HepG2 (cell line): Measurements from ENCODE around the gene CYP27A1. TPM values are rescaled to one million over a fixed set of nuclear protein-coding genes. Genes with fewer than 3 reads are reported as not detected.
A peak's percentile ranks its signal among the peaks of the same experiment; 100 is the strongest.

ENCODE experiments used
- ATF6 ChIP-seq: sonication (generic); formaldehyde crosslinking; conservative IDR thresholded peaks from 2 replicates; pipeline ENCODE4 v1.4.0; 2020; ENCODE audit warnings: missing genetic modification reagents
- CCAR2 ChIP-seq: fragments of 200-400 bp; formaldehyde crosslinking; optimal IDR thresholded peaks from 2 replicates; pipeline ENCODE3; 2018; ENCODE audit warnings: low read depth, mild to moderate bottlenecking, low read length, moderate library complexity
- CEBPB ChIP-seq: IDR thresholded peaks from 2 replicates; pipeline ENCODE4 v1.6.1; 2011; ENCODE audit warnings: low read depth, low read length, improper control_type of control experiment, borderline replicate concordance
- ETV6 ChIP-seq: sonication (generic); formaldehyde crosslinking; conservative IDR thresholded peaks from 2 replicates; pipeline ENCODE4 v1.4.0; 2020; ENCODE audit warnings: missing genetic modification reagents
- FIP1L1 ChIP-seq: fragments of 200-400 bp; formaldehyde crosslinking; IDR thresholded peaks from 2 replicates; pipeline ENCODE4 v1.6.1; 2018; ENCODE audit warnings: low read depth, mild to moderate bottlenecking, low read length, moderate library complexity, borderline replicate concordance; ENCODE audit not compliant: insufficient read depth
- HNRNPH1 ChIP-seq: fragments of 200-400 bp; formaldehyde crosslinking; optimal IDR thresholded peaks from 2 replicates; pipeline ENCODE3; 2017; ENCODE audit warnings: mild to moderate bottlenecking, low read depth, low read length
- PLSCR1 ChIP-seq: sonication (generic); formaldehyde crosslinking; IDR thresholded peaks from 2 replicates; pipeline ENCODE4 v1.5.0; 2020; ENCODE audit warnings: missing genetic modification reagents, mild to moderate bottlenecking, borderline replicate concordance
- RORA ChIP-seq: sonication (generic); formaldehyde crosslinking; IDR thresholded peaks from 2 replicates; pipeline ENCODE4 v1.5.0; 2020; ENCODE audit warnings: mild to moderate bottlenecking, missing genetic modification reagents, moderate library complexity
- SMAD1 ChIP-seq: sonication (generic); formaldehyde crosslinking; IDR thresholded peaks from 2 replicates; pipeline ENCODE4 v1.4.0; 2020; ENCODE audit warnings: missing genetic modification reagents, low read depth, mild to moderate bottlenecking, borderline replicate concordance
- SMAD9 ChIP-seq: sonication (generic); formaldehyde crosslinking; IDR thresholded peaks from 2 replicates; pipeline ENCODE4 v1.5.1; 2020; ENCODE audit warnings: mild to moderate bottlenecking, missing genetic modification reagents
- SNAI1 ChIP-seq: sonication (generic); formaldehyde crosslinking; IDR thresholded peaks from 2 replicates; pipeline ENCODE4 v1.5.0; 2020; ENCODE audit warnings: mild to moderate bottlenecking, missing genetic modification reagents, borderline replicate concordance
- SRY ChIP-seq: sonication (generic); formaldehyde crosslinking; IDR thresholded peaks from 2 replicates; pipeline ENCODE4 v1.8.0; 2022; ENCODE audit warnings: mild to moderate bottlenecking, missing genetic modification reagents
- TAF15 ChIP-seq: fragments of 200-400 bp; formaldehyde crosslinking; IDR thresholded peaks from one replicate; pipeline ENCODE4 v1.6.1; 2018; ENCODE audit warnings: mild to moderate bottlenecking, low read depth, low read length; ENCODE audit not compliant: poor library complexity, severe bottlenecking
- ZFP1 ChIP-seq: IDR thresholded peaks from 2 replicates; pipeline ENCODE4 v1.6.1; 2016
- ZNF367 ChIP-seq: sonication (generic); formaldehyde crosslinking; IDR thresholded peaks from 2 replicates; pipeline ENCODE4 v1.4.0; 2020; ENCODE audit warnings: missing genetic modification reagents, borderline replicate concordance
- ZNF460 ChIP-seq: sonication (generic); formaldehyde crosslinking; IDR thresholded peaks from 2 replicates; pipeline ENCODE4 v1.5.1; 2020; ENCODE audit warnings: missing genetic modification reagents, mild to moderate bottlenecking, borderline replicate concordance
- ZNF629 ChIP-seq: sonication (generic); formaldehyde crosslinking; conservative IDR thresholded peaks from 2 replicates; pipeline ENCODE4 v1.5.0; 2020; ENCODE audit warnings: missing genetic modification reagents
- ZNF678 ChIP-seq: sonication (generic); formaldehyde crosslinking; IDR thresholded peaks from 2 replicates; pipeline ENCODE4 v1.4.0; 2020; ENCODE audit warnings: mild to moderate bottlenecking, missing genetic modification reagents
- polyA plus RNA-seq, 8 experiments: library from polyadenylated mRNA; depleted of rRNA in 3 of 8; stranded (reverse) in 7 of 8; unstranded in 1 of 8; fragments of >200 nt; fragmentation: Illumina TruSeq in 4 of 8; extraction: Trizol in 4 of 8; gene quantifications; 2 replicates each; pipeline versions ENCODE4 v1.2.1 to v1.2.3, GENCODE V29; 2011 to 2016; ENCODE audit warnings: low read depth in 4 of 8, missing spikeins in 1 of 8, mixed read lengths in 1 of 8; ENCODE audit not compliant: insufficient read depth in 1 of 8
- total RNA-seq, 5 experiments: library from RNA; depleted of rRNA; stranded (reverse); fragments of >200 nt; fragmentation: Illumina TruSeq; extraction: Trizol; gene quantifications; 2 replicates each; pipeline ENCODE4 v1.2.3, GENCODE V29; 2016; ENCODE audit warnings: low read depth in 1 of 5
- TF ChIP-seq, protein P1 (sequence below): conservative IDR thresholded peaks from 2 replicates; pipeline ENCODE4 v1.6.1; 2018; ENCODE audit warnings: missing genetic modification reagents
- TF ChIP-seq, protein P2 (sequence below): sonication (generic); formaldehyde crosslinking; IDR thresholded peaks from 2 replicates; pipeline ENCODE4 v1.5.0; 2020; ENCODE audit warnings: mild to moderate bottlenecking, missing genetic modification reagents
- TF ChIP-seq, protein P3 (sequence below): sonication (generic); formaldehyde crosslinking; conservative IDR thresholded peaks from 2 replicates; pipeline ENCODE4 v1.5.0; 2020; ENCODE audit warnings: missing genetic modification reagents

The CYP27A1 gene
- total and polyA plus RNA-seq, 2 of the 13 experiments (the other 11 are each of a cell fraction or from before 2014, with no cell fraction given): 157 to 266 TPM

GRCh38 chr2:218781691-218782527 lies at the start of gene CYP27A1 (continued):
- peak; percentile 90; the same call in 1 of the 2 replicates for TF ChIP-seq PLSCR1 (CRISPR knock-in tag)
- TF ChIP-seq ETV6 (CRISPR knock-in tag): peak; percentile 92
- peak; percentile 92; the same call in 1 of the 2 replicates for TF ChIP-seq SMAD1 (CRISPR knock-in tag)
- TF ChIP-seq FIP1L1: 0 out of 2 replicates have a peak, but pooled peaks have one; percentile 54
- TF ChIP-seq TAF15: no peak
- TF ChIP-seq, protein P1, sequence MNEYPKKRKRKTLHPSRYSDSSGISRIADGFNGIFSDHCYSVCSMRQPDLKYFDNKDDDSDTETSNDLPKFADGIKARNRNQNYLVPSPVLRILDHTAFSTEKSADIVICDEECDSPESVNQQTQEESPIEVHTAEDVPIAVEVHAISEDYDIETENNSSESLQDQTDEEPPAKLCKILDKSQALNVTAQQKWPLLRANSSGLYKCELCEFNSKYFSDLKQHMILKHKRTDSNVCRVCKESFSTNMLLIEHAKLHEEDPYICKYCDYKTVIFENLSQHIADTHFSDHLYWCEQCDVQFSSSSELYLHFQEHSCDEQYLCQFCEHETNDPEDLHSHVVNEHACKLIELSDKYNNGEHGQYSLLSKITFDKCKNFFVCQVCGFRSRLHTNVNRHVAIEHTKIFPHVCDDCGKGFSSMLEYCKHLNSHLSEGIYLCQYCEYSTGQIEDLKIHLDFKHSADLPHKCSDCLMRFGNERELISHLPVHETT (CRISPR knock-in tag): peak; percentile 69
- no peak for TF ChIP-seq ATF6 (CRISPR knock-in tag)
- peak; percentile 91 for TF ChIP-seq SRY (CRISPR knock-in tag)
- no peak for TF ChIP-seq CCAR2
- no peak for TF ChIP-seq ZNF367
- TF ChIP-seq SNAI1: peak; percentile 31; the same call in 1 of the 2 replicates
- no peak for TF ChIP-seq SMAD9 (CRISPR knock-in tag)
- TF ChIP-seq, protein P2, sequence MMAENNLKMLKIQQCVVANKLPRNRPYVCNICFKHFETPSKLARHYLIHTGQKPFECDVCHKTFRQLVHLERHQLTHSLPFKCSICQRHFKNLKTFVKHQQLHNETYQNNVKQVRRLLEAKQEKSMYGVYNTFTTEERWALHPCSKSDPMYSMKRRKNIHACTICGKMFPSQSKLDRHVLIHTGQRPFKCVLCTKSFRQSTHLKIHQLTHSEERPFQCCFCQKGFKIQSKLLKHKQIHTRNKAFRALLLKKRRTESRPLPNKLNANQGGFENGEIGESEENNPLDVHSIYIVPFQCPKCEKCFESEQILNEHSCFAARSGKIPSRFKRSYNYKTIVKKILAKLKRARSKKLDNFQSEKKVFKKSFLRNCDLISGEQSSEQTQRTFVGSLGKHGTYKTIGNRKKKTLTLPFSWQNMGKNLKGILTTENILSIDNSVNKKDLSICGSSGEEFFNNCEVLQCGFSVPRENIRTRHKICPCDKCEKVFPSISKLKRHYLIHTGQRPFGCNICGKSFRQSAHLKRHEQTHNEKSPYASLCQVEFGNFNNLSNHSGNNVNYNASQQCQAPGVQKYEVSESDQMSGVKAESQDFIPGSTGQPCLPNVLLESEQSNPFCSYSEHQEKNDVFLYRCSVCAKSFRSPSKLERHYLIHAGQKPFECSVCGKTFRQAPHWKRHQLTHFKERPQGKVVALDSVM: peak; percentile 59; the same call in 1 of the 2 replicates
- TF ChIP-seq ZFP1 (CRISPR knock-in tag): peak; percentile 42; the same call in 1 of the 2 replicates
- no peak; the same call in 1 of the 2 replicates for TF ChIP-seq RORA
- TF ChIP-seq ZNF678 (CRISPR knock-in tag): 0 out of 2 replicates have a peak, but pooled peaks have one; percentile 80
- TF ChIP-seq ZNF460: peak; percentile 63; the same call in 1 of the 2 replicates
- TF ChIP-seq CEBPB: no peak
- TF ChIP-seq, protein P3, sequence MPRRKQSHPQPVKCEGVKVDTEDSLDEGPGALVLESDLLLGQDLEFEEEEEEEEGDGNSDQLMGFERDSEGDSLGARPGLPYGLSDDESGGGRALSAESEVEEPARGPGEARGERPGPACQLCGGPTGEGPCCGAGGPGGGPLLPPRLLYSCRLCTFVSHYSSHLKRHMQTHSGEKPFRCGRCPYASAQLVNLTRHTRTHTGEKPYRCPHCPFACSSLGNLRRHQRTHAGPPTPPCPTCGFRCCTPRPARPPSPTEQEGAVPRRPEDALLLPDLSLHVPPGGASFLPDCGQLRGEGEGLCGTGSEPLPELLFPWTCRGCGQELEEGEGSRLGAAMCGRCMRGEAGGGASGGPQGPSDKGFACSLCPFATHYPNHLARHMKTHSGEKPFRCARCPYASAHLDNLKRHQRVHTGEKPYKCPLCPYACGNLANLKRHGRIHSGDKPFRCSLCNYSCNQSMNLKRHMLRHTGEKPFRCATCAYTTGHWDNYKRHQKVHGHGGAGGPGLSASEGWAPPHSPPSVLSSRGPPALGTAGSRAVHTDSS: no peak
- peak; percentile 48 for TF ChIP-seq ZNF629
- peak; percentile 20 for TF ChIP-seq HNRNPH1
